GM21528 (cell line): ENCODE results near the gene RPL9.
"Not testable (repeated sequence)": the region's sequence is repeated elsewhere in the genome, so short reads cannot be mapped to it uniquely, and the experiment has no call there.

Experiments used
- ATAC-seq: cut with Tn5 transposase; IDR thresholded peaks from one replicate; pipeline ENCODE4 v1.9.1; 2021; ENCODE audit warnings: mild to moderate bottlenecking, moderate library complexity; ENCODE audit not compliant: unreplicated experiment, low FRiP score

The RPL9 gene

DNA sequence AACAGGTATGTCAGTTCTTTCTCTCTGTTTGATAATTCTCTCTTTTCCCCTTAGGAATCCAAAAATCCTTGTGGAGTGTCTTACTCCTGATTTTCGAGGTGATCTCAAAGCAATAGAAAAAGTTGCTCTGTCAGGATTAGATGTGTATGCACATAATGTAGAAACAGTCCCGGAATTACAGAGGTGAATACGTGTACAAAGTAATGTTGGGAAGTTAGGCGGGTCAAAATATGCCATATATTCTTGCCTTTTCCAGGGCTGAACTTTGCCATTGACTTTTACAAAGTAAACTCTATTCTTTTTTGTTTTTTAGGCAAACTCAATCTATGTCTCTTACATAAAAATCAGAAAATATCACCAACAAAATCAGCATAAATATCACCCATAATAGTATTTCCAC lies 8.7 kb upstream of the RPL9 start:
- no peak for ATAC-seq

GRCh38 chr4:39466747-39467146 lies 8.0 kb upstream of the RPL9 start:
- ATAC-seq, result no peak

- no peak for ATAC-seq
Observed at GRCh38 chr4:39464886-39465501, 6.3 kb upstream of the RPL9 start.

DNA sequence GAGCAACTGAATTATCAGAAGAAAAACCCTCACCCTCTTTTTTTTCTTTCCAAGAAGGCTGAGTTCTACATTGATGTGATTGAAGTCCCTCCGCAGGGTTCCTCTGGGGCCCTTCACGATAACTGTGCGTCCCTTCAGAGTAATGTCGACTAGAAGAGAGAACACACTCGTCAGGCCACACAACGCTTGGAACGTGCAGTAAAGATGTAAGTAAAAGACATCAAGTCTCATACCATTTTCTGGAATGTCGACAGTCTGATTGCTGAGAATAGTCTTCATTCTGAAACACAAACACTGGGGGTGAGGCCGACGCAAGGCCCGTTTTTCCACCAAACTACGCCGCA lies 589 bp downstream of the RPL9 start:
- not testable (repeated sequence) for ATAC-seq

- no peak for ATAC-seq
Observed at GRCh38 chr4:39456946-39457763, 1.6 kb downstream of the RPL9 start.

DNA sequence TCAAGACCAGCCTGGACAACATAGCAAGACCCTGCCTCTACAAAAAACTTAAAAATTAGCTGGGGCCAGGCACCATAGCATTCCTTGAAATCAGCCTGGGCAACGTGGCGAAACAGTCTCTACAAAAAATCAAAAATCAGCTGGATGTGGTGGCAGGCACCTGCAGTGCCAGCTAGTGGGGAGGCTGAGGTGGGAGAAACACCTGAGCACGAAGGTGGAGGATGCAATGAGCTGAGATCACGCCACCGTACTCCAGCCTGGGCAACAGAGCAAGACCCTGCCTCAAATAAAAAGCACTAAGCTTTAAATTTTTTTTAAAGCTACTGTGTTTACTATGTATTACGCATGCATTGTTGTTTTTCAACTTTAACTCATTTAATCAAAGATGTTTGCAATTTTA lies 3.2 kb downstream of the RPL9 start:
- no peak for ATAC-seq

DNA sequence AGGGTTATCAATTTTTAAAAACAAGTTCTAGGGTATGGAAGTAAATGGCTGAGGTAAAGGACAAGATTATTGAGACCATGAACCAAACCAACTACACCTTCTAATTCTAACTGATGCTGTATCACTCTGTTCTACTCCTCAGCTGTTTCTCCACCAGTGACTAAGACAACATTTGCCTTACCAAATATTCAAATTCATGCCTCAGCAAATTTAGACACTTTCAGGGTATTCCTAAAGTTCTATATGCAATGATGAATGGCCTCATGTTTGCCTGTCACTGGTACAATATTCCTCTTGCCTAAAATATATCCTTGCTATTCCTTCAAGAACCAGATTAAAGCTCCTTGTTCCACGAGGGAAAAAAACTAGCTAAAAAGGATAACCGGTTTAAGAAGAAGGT lies 5.0 kb downstream of the RPL9 start:
- no peak for ATAC-seq

DNA sequence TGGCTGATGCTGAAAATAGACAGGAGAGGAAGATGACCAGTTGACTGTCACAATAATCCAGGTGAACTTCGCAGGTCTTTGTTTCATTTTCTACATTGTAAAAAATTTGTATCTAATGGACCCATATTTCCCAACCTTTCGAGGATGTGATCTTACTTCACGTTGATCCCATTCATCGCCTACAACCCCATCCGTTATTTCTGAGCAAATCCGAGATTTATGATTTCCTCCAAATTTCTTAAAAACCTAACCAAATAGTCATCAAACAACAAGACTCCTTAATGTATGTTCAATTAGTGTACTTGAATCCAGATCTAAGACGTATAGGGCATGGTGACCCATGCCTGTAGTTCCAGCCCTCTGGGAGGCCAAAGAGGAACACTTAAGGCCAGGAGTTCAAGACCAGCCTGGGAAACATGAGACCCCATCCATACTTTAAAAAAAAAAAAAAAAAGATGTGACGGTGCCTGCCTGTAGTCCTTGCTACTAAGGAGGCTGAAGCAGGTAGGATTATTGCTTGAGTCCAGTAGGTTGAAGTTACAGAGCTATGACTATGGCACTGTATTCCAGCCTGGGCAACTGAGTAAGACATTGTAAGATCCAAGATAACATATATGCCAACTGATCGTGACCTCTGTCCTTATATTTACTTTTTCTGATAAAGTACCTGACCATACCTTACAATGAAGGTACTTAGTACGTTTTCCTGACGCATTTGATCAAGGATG lies 5.7 kb downstream of the RPL9 start:
- no peak for ATAC-seq

- no peak for ATAC-seq
Observed at GRCh38 chr4:39452153-39452859, 6.4 kb downstream of the RPL9 start.

DNA sequence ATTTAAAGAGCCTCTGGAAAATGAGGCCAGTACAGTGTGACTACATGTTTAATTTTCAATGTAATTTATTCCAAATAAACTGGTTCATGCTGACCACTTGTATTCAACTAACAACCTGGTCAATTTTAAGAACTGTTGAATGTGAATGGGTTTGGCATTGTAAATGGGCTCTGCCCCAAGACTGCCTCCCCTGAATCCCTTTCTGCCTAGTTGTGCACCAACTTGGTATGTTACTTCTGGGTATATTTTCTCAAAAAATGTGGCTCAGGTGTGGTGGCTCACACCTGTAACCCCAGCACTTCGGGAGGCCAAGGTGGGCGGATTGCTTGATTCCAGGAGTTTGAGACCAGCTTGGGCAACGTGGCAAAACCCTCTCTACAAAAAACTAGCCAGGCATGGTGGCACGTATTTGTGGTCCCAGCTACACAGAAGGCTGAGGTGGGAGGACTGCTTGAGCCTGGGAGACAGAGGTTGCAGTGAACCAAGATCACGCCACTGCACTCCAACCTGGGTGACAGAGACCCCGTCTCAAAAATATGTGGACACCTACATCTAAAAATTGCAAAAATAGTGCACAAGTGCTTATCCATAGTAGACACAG lies 7.2 kb downstream of the RPL9 start:
- ATAC-seq, result no peak

DNA sequence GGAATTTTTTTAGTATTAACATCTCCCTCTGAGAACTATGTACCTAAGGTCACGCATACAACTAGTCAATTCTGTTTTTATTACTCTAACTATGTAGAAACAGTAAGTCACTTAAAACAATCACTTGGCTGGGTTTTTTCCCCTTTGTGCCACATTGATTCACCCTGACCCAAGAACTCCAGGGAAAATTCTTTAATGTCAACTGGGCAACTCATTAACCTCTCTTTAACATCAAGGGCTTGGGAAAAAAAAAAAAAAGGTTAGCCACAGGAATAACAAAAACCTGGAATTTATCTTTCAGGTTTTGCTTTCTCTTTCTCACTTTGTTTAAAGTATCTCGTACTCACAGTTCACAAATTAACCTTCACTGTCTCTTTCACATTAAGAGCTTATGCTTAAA lies 8.1 kb downstream of the RPL9 start:
- ATAC-seq, result no peak

GRCh38 chr4:39446842-39447573 lies 11.7 kb downstream of the RPL9 start:
- ATAC-seq, result peak; percentile 80

- no peak for ATAC-seq
Observed at GRCh38 chr4:39446483-39446841, 12.3 kb downstream of the RPL9 start.

- ATAC-seq, result no peak
Observed at GRCh38 chr4:39442998-39443397, 15.7 kb downstream of the RPL9 start.

DNA sequence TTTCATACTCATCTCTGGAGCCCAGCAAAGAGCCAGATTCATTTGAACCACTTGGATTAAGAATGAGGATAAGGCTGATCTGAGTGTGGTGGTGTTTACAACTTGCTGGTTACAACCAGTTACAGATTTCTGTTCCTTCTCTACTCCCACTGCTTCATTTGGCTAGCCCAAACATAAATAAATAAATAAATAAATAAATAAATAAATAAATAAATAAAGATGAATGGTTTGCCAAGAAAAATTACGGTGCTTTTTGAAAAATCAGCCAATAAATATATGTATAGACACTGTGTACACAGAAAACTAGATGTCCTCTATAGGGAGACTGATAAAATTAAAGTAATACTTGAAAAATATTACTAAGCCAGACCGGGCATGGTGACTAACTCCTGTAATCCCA lies 17.1 kb downstream of the RPL9 start:
- ATAC-seq, result no peak

DNA sequence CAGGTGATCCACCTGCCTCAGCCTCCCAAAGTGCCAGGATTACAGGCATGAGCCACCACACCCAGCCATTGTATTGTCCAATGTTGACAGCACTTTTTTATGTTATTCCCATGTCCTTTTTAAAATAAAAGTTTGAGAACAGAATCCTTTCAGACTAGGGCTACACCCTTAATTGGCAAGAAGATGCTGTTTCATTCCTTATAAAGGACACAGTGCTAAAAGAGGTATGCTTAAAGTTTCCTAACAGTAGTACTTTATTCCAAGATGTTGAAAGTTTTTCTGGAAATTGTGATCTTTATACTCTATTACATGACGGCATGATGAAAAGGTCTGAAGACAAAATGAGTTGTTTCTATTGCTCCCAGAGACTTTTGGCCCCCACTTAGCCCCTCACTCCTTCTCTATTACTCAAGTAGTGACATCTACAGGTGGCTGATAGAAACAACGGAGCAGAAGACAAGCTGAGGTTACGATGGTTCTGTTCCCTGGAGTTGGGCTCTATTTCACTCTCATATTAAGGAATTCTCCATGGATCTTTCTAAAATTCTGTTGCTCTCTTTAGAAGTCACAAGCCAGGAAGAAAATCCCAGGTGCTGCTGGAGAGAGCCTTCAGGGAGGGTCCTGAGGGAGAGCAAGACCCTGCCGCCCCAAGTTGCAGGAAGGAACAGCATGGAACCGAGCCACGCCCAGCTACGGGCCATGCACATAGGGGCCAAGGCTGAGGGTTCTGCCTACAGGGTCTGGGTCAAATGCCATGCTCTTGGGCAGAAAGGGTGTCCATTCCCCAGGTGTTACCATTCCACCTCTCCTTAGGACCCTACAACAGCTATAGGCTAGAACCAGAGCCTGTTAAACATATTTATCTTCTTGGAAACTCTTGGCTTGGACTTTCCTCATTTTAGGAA lies 22.8 kb downstream of the RPL9 start:
- no peak for ATAC-seq

DNA sequence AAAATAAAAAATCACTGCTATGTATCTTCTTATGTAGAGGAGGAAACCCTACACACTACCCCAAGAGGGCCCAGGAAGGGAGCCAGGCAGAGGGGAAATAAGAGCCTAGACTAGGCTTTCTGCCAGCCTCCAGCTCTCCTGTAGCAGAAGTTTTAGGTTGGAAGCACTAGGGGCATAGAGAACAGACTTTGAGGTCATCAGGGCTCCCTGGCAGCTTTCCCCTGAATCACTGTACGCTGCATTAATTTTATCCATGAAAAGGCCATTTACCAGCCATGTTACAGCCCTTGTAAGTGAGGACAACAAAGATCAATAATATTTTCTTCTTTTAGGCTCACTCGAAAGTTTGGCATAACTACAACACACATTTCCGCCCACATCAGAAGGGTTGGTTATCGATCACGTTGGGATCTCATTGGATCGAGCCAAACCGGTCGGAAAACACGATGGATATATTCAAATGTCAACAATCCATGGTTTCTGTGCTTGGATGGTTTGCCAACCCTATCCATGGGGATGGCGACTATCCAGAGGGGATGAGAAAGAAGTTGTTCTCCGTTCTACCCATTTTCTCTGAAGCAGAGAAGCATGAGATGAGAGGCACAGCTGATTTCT lies 24.7 kb downstream of the RPL9 start:
- no peak for ATAC-seq

DNA sequence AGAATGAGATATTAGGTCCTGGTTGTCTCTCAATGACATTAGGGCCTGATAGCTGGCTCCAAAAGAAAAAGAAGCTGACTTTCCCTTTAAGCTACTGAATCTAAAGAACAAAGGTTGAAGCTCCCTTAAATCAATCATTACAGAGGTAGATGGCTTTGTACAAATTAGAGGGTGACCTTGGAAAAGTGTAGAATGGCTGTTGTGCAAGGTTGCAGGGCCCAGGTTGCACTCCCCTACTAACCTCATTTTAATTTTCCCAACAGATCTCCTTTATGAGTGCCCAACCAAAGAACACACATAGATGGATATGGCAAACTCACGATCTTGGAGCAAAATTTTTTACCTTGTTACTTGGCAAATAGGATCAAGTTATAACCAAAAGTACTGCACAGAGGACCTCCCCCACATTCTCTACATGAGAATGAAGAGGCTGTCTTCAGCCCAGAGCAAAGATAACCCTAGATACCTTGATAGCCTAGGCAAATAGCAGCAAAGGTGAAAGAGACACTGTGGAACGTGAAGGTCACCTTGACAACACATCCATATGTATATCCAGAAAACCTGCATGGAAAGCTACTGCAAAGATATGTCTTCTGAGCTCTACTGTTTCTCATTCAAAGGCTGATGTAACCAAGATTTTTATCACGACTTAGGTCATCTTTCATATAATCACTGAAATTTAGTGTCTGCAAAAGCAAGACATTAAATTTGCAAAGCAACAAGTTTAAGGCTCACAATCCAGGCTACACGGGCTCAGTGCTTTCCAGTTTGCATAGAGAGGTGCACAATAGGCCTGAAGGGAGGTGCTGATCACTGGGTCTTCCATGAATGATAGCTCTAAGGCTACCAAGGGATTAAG lies 29.0 kb downstream of the RPL9 start:
- ATAC-seq, result no peak
